ENCODE results near the gene ATG16L2. TPM values are rescaled to one million over a fixed set of nuclear protein-coding genes. Genes with fewer than 3 reads are reported as not detected.

Gene ATG16L2
- polyA plus RNA-seq, 1 experiment: 10.1 TPM

- Histone ChIP-seq H3K27me3 (ENCODE audit: control insufficient read depth, insufficient read depth, low read length) (0 out of 2 replicates have a peak, but pooled peaks cover 1% of the 10 kb centered on the region), H3K36me3 (ENCODE audit: control insufficient read depth, insufficient read depth, low read length) (no peaks in the 10 kb centered on the region; the same call in 1 of the 2 replicates), H3K4me3 (ENCODE audit: low read depth, low read length) (no peak overlapping the region; the same call in 1 of the 2 replicates)
- no peak for DNase-seq (ENCODE audit: low read depth)
- ChIA-PET CTCF (interaction anchor here (1.1 to 3.1 kb wide), 2 partner anchors 13 to 55 kb away, joined by 3 to 27 read pairs; partner anchors contain the start of gene STARD10), POLR2A (no interaction called here)
- no peak for TF ChIP-seq CTCF (IDR thresholded peaks at IDR 0.05; ENCODE audit: insufficient read depth, low read depth, low read length)
These were observed 33.7 kb upstream of the ATG16L2 start for GRCh38 chr11:72780296-72781062.

- POLR2A ChIA-PET: no interaction called here
- no peaks in the 10 kb centered on the region; the same call in 1 of the 2 replicates for H3K36me3 ChIP-seq (ENCODE audit: control insufficient read depth, insufficient read depth, low read length)
- 0 out of 2 replicates have a peak, but pooled peaks cover 1% of the 10 kb centered on the region for H3K27me3 ChIP-seq (ENCODE audit: control insufficient read depth, insufficient read depth, low read length)
- H3K4me3 ChIP-seq (ENCODE audit: low read depth, low read length): peak overlapping the region; percentile 46
- no peak for DNase-seq (ENCODE audit: low read depth)
- CTCF ChIA-PET: interaction anchor here (1.1 to 3.1 kb wide), 2 partner anchors 13 to 56 kb away, joined by 3 to 27 read pairs; partner anchors contain the start of gene STARD10
- TF ChIP-seq CTCF (IDR thresholded peaks at IDR 0.05; ENCODE audit: insufficient read depth, low read depth, low read length): no peak
These were observed 33.2 kb upstream of the ATG16L2 start for GRCh38 chr11:72781063-72781312.

GRCh38 chr11:72781313-72782080 is 32.7 kb upstream of the ATG16L2 start:
- no peak for TF ChIP-seq CTCF (IDR thresholded peaks at IDR 0.05; ENCODE audit: insufficient read depth, low read depth, low read length)
- Histone ChIP-seq H3K4me3 (ENCODE audit: low read depth, low read length) (peak overlapping the region; percentile 46), H3K36me3 (ENCODE audit: control insufficient read depth, insufficient read depth, low read length) (no peaks in the 10 kb centered on the region; the same call in 1 of the 2 replicates), H3K27me3 (ENCODE audit: control insufficient read depth, insufficient read depth, low read length) (0 out of 2 replicates have a peak, but pooled peaks cover 1% of the 10 kb centered on the region)
- CTCF ChIA-PET: interaction anchor here (1.1 to 3.1 kb wide), 5 partner anchors 12 to 396 kb away, joined by 3 to 27 read pairs (median 5); partner anchors contain the start of gene STARD10
- DNase-seq (ENCODE audit: low read depth): no peak
- POLR2A ChIA-PET: no interaction called here

GRCh38 chr11:72782081-72782920 is 31.9 kb upstream of the ATG16L2 start:
- no peaks in the 10 kb centered on the region; the same call in 1 of the 2 replicates for H3K36me3 ChIP-seq (ENCODE audit: control insufficient read depth, insufficient read depth, low read length)
- H3K4me3 ChIP-seq (ENCODE audit: low read depth, low read length): peak overlapping the region; percentile 46
- DNase-seq (ENCODE audit: low read depth): no peak
- ChIA-PET POLR2A (no interaction called here), CTCF (interaction anchor here (1.1 to 3.1 kb wide), 5 partner anchors 9 to 395 kb away, joined by 3 to 27 read pairs (median 5); partner anchors contain the start of gene STARD10)
- TF ChIP-seq CTCF (IDR thresholded peaks at IDR 0.05; ENCODE audit: insufficient read depth, low read depth, low read length): no peak
- 0 out of 2 replicates have a peak, but pooled peaks cover 1% of the 10 kb centered on the region for H3K27me3 ChIP-seq (ENCODE audit: control insufficient read depth, insufficient read depth, low read length)
